A549 treated with ZK216348 at 1 μM for 4 hours (cell line): ENCODE data around the gene LRRC15. TPM values are rescaled to one million over a fixed set of nuclear protein-coding genes. Genes with fewer than 3 reads are reported as not detected.

Source experiments
- total RNA-seq: library from RNA; stranded (reverse); fragments of 200-300 nt; extraction: Qiagen RNA extraction; gene quantifications from 5 replicates; pipeline ENCODE4 v1.2.3, GENCODE V29; 2022; ENCODE audit warnings: low read depth

The LRRC15 gene
- 0.09 to 0.24 TPM (median 0.14 TPM) in 5 replicates for total RNA-seq

DNA sequence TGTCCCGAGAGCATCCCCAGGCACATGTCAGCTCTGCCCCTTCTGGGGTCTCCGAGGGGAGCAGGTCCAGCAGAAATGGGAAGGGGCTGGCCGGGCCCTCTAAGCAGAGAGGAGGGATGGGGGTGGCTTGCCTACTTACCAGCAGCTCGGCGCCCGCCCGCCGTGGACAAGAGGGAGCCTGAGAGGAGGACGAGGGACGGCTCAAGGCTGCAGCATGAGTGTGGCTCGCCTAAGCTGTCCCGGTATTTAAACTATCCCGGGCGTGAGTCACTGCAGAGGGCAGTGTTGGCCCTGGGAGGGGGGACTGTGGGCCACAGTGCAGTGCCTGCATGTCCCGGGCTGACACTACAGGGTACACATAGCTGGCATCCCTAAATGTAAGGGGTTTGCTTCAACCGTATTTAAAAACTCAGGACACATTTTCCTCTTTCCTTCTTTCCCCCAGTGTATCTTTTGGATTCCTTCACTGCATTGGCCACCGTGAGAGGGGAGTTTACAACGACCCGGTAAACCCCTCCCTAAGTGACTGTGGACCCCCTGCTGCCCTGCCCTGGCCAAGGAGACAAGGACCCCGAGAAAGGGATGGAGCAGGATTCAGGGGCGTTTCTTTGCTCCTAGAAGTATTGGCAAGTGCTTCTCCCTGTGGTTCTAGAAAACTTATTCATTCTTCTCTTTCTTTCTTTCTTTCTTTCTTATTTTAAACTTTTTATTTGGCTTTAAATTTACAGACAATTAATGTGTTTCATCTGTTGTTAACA is at the start of gene LRRC15:
Gene LRRC15, minus strand, starts transcription at position 222 of the 758 bp plus-strand sequence. CDS start 8,700 bp downstream, outside the sequence.

DNA sequence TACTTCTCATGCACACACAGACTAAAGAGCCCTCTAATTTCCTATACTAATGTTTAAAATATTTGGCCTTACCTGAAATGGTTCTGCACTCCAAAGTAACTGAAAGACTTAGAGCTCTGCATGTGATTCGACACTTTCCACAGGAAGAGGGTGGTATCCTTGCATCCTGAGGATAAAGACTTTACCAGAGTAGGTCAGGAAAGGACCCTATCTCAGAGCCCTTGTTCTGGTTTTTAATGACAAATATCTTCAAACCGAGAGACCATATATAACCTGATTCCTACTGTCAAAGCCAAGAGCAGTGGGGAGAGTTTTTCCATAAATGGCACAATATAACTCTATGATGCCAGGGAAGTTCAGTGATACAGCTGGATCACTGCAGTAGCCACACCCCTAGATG is 29.6 kb upstream of the LRRC15 start, which contains the start of gene GP5:
Gene GP5, minus strand, starts transcription at position 101 of the 400 bp plus-strand sequence. CDS start 984 bp downstream, outside the sequence.

DNA sequence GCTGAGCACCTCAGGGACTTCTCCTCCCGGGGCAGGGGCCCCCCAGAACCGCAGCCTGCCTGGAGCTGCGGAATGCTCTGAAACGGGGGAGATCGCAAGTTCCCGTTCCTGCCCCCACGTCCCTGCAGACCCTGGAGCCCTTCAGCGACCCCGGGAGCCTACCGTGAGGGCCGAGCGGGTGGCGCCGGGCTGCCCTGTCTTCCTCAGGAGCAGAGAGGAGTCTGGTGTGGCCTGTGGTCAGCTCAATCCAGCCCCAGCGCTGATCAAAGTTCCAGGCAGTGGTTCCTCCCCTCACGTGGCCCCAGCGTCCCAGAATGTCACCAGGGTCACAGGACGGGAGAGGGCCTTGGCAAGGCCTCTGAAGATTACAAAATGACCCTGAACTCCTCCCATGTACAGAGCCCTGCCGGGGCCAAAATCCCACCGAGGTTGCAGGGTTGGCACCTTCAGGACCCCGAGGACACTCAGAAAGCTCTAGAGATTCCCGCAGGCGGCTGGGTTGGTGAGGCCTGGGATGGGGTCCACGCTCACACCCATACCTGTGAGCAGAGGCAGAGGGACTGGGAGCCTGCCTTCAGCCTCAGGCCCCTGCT is 18.4 kb downstream of the LRRC15 start, which contains the start of gene CPN2:
Gene CPN2, minus strand, starts transcription at position 249 of the 593 bp plus-strand sequence. CDS start 8,626 bp downstream, outside the sequence.

Other genes with a start within 250 kb of the LRRC15 start
- gene HES1, start 233.6 kb downstream of the LRRC15 start, total RNA-seq, result 9.5 to 13.7 TPM (median 13.4 TPM) in 5 replicates
- gene CPN2, start 18.4 kb downstream of the LRRC15 start, total RNA-seq, result not detected in 5 replicates
- gene GP5, start 29.5 kb upstream of the LRRC15 start, total RNA-seq, result not detected in 5 replicates
- 14.5 to 41.2 TPM (median 33.6 TPM) in 5 replicates for gene ATP13A3, start 117.3 kb upstream of the LRRC15 start, total RNA-seq